Measurements from ENCODE around the gene PAX2.

PAX2 gene

GRCh38 chr10:100713859-100714565, 31.4 kb upstream of the PAX2 start:
- Histone ChIP-seq H3K27me3 (ENCODE audit: low read depth, low read length) (peaks cover 54% of the 10 kb centered on the region), H3K27ac (ENCODE audit: low read length) (no peak overlapping the region), H3K9me3 (ENCODE audit: control insufficient read depth in 1 of 2, low read length in 2 of 2) (no peaks in the 10 kb centered on the region), H3K36me3 (ENCODE audit: control insufficient read depth in 1 of 2, insufficient read depth in 2 of 2, low read length in 2 of 2) (no peaks in the 10 kb centered on the region), H3K4me1 (ENCODE audit: control insufficient read depth in 1 of 2, insufficient read depth in 2 of 2, low read length in 2 of 2) (peaks cover 0 to 16% of the 10 kb centered on the region in 2 donors), H3K4me3 (ENCODE audit: low read depth in 1 of 2, low read length in 2 of 2) (no peak overlapping the region)

GRCh38 chr10:100714566-100714950, 30.8 kb upstream of the PAX2 start:
- H3K27ac ChIP-seq (ENCODE audit: low read length), result no peak overlapping the region
- peaks cover 0 to 16% of the 10 kb centered on the region in 2 donors for H3K4me1 ChIP-seq (ENCODE audit: control insufficient read depth in 1 of 2, insufficient read depth in 2 of 2, low read length in 2 of 2)
- H3K9me3 ChIP-seq (ENCODE audit: control insufficient read depth in 1 of 2, low read length in 2 of 2), result no peaks in the 10 kb centered on the region
- H3K4me3 ChIP-seq (ENCODE audit: low read depth in 1 of 2, low read length in 2 of 2), result no peak overlapping the region
- H3K27me3 ChIP-seq (ENCODE audit: low read depth, low read length), result peaks cover 48% of the 10 kb centered on the region
- no peaks in the 10 kb centered on the region for H3K36me3 ChIP-seq (ENCODE audit: control insufficient read depth in 1 of 2, insufficient read depth in 2 of 2, low read length in 2 of 2)

GRCh38 chr10:100715101-100715444, 30.3 kb upstream of the PAX2 start:
- peaks cover 47% of the 10 kb centered on the region for H3K27me3 ChIP-seq (ENCODE audit: low read depth, low read length)
- peaks cover 0 to 12% of the 10 kb centered on the region in 2 donors for H3K4me1 ChIP-seq (ENCODE audit: control insufficient read depth in 1 of 2, insufficient read depth in 2 of 2, low read length in 2 of 2)
- H3K36me3 ChIP-seq (ENCODE audit: control insufficient read depth in 1 of 2, insufficient read depth in 2 of 2, low read length in 2 of 2), result no peaks in the 10 kb centered on the region
- H3K27ac ChIP-seq (ENCODE audit: low read length), result no peak overlapping the region
- no peaks in the 10 kb centered on the region for H3K9me3 ChIP-seq (ENCODE audit: control insufficient read depth in 1 of 2, low read length in 2 of 2)
- peak overlapping the region in 1 of 2 donors; percentile 38 for H3K4me3 ChIP-seq (ENCODE audit: low read depth in 1 of 2, low read length in 2 of 2)

GRCh38 chr10:100715445-100716385, 29.7 kb upstream of the PAX2 start:
- peaks cover 41% of the 10 kb centered on the region for H3K27me3 ChIP-seq (ENCODE audit: low read depth, low read length)

GRCh38 chr10:100717166-100717565, 28.2 kb upstream of the PAX2 start:
- peaks cover 31% of the 10 kb centered on the region for H3K27me3 ChIP-seq (ENCODE audit: low read depth, low read length)
- peaks cover 0 to 8% of the 10 kb centered on the region in 2 donors for H3K4me1 ChIP-seq (ENCODE audit: control insufficient read depth in 1 of 2, insufficient read depth in 2 of 2, low read length in 2 of 2)
- H3K36me3 ChIP-seq (ENCODE audit: control insufficient read depth in 1 of 2, insufficient read depth in 2 of 2, low read length in 2 of 2), result no peaks in the 10 kb centered on the region
- H3K27ac ChIP-seq (ENCODE audit: low read length), result no peak overlapping the region
- H3K4me3 ChIP-seq (ENCODE audit: low read depth in 1 of 2, low read length in 2 of 2), result no peak overlapping the region
- no peaks in the 10 kb centered on the region for H3K9me3 ChIP-seq (ENCODE audit: control insufficient read depth in 1 of 2, low read length in 2 of 2)

More at GRCh38 chr10:100715445-100716385, 29.7 kb upstream of the PAX2 start:
- H3K4me1 ChIP-seq (ENCODE audit: control insufficient read depth in 1 of 2, insufficient read depth in 2 of 2, low read length in 2 of 2), result peaks cover 0 to 8% of the 10 kb centered on the region in 2 donors
- H3K4me3 ChIP-seq (ENCODE audit: low read depth in 1 of 2, low read length in 2 of 2), result peak overlapping the region in 1 of 2 donors; percentile 38
- no peaks in the 10 kb centered on the region for H3K36me3 ChIP-seq (ENCODE audit: control insufficient read depth in 1 of 2, insufficient read depth in 2 of 2, low read length in 2 of 2)
- no peaks in the 10 kb centered on the region for H3K9me3 ChIP-seq (ENCODE audit: control insufficient read depth in 1 of 2, low read length in 2 of 2)
- H3K27ac ChIP-seq (ENCODE audit: low read length), result no peak overlapping the region

GRCh38 chr10:100718197-100718742, 27.1 kb upstream of the PAX2 start:
- Histone ChIP-seq H3K9me3 (ENCODE audit: control insufficient read depth in 1 of 2, low read length in 2 of 2) (no peaks in the 10 kb centered on the region), H3K36me3 (ENCODE audit: control insufficient read depth in 1 of 2, insufficient read depth in 2 of 2, low read length in 2 of 2) (no peaks in the 10 kb centered on the region), H3K27me3 (ENCODE audit: low read depth, low read length) (peaks cover 33% of the 10 kb centered on the region), H3K4me3 (ENCODE audit: low read depth in 1 of 2, low read length in 2 of 2) (no peak overlapping the region), H3K27ac (ENCODE audit: low read length) (no peak overlapping the region), H3K4me1 (ENCODE audit: control insufficient read depth in 1 of 2, insufficient read depth in 2 of 2, low read length in 2 of 2) (peaks cover 0 to 8% of the 10 kb centered on the region in 2 donors)

GRCh38 chr10:100723180-100723579, 22.2 kb upstream of the PAX2 start:
- Histone ChIP-seq H3K4me3 (ENCODE audit: low read depth in 1 of 2, low read length in 2 of 2) (no peak overlapping the region), H3K27me3 (ENCODE audit: low read depth, low read length) (peaks cover 47% of the 10 kb centered on the region), H3K27ac (ENCODE audit: low read length) (no peak overlapping the region), H3K9me3 (ENCODE audit: control insufficient read depth in 1 of 2, low read length in 2 of 2) (no peaks in the 10 kb centered on the region), H3K4me1 (ENCODE audit: control insufficient read depth in 1 of 2, insufficient read depth in 2 of 2, low read length in 2 of 2) (peaks cover 0 to 7% of the 10 kb centered on the region in 2 donors), H3K36me3 (ENCODE audit: control insufficient read depth in 1 of 2, insufficient read depth in 2 of 2, low read length in 2 of 2) (no peaks in the 10 kb centered on the region)

- H3K4me3 ChIP-seq (ENCODE audit: low read depth in 1 of 2, low read length in 2 of 2), result no peak overlapping the region
- no peaks in the 10 kb centered on the region for H3K36me3 ChIP-seq (ENCODE audit: control insufficient read depth in 1 of 2, insufficient read depth in 2 of 2, low read length in 2 of 2)
- H3K4me1 ChIP-seq (ENCODE audit: control insufficient read depth in 1 of 2, insufficient read depth in 2 of 2, low read length in 2 of 2), result peaks cover 0 to 9% of the 10 kb centered on the region in 2 donors
- H3K9me3 ChIP-seq (ENCODE audit: control insufficient read depth in 1 of 2, low read length in 2 of 2), result no peaks in the 10 kb centered on the region
- H3K27ac ChIP-seq (ENCODE audit: low read length), result no peak overlapping the region
- peaks cover 48% of the 10 kb centered on the region for H3K27me3 ChIP-seq (ENCODE audit: low read depth, low read length)
Observed at GRCh38 chr10:100723770-100724530, 21.4 kb upstream of the PAX2 start.

GRCh38 chr10:100724531-100725027, 20.8 kb upstream of the PAX2 start:
- Histone ChIP-seq H3K27ac (ENCODE audit: low read length) (no peak overlapping the region), H3K27me3 (ENCODE audit: low read depth, low read length) (peaks cover 50% of the 10 kb centered on the region), H3K4me1 (ENCODE audit: control insufficient read depth in 1 of 2, insufficient read depth in 2 of 2, low read length in 2 of 2) (peaks cover 0 to 15% of the 10 kb centered on the region in 2 donors), H3K4me3 (ENCODE audit: low read depth in 1 of 2, low read length in 2 of 2) (no peak overlapping the region), H3K9me3 (ENCODE audit: control insufficient read depth in 1 of 2, low read length in 2 of 2) (no peaks in the 10 kb centered on the region), H3K36me3 (ENCODE audit: control insufficient read depth in 1 of 2, insufficient read depth in 2 of 2, low read length in 2 of 2) (no peaks in the 10 kb centered on the region)

GRCh38 chr10:100725071-100725471, 20.3 kb upstream of the PAX2 start:
- H3K4me3 ChIP-seq (ENCODE audit: low read depth in 1 of 2, low read length in 2 of 2), result no peak overlapping the region
- H3K27ac ChIP-seq (ENCODE audit: low read length), result no peak overlapping the region
- peaks cover 54% of the 10 kb centered on the region for H3K27me3 ChIP-seq (ENCODE audit: low read depth, low read length)
- H3K36me3 ChIP-seq (ENCODE audit: control insufficient read depth in 1 of 2, insufficient read depth in 2 of 2, low read length in 2 of 2), result no peaks in the 10 kb centered on the region
- H3K9me3 ChIP-seq (ENCODE audit: control insufficient read depth in 1 of 2, low read length in 2 of 2), result no peaks in the 10 kb centered on the region
- H3K4me1 ChIP-seq (ENCODE audit: control insufficient read depth in 1 of 2, insufficient read depth in 2 of 2, low read length in 2 of 2), result peaks cover 0 to 20% of the 10 kb centered on the region in 2 donors

Data from muscle layer of duodenum (tissue), 2 donors.